HG02943 (cell line): ENCODE results near the gene MISP3.

Experiments used
- ATAC-seq: cut with Tn5 transposase; IDR thresholded peaks from one replicate; pipeline ENCODE4 v1.9.1; 2021; ENCODE audit warnings: mild to moderate bottlenecking, low read depth, moderate library complexity; ENCODE audit not compliant: unreplicated experiment

Gene MISP3

GRCh38 chr19:14118165-14119051 is 45.8 kb downstream of the MISP3 start:
- peak; percentile 24 for ATAC-seq

- ATAC-seq: no peak
Observed at GRCh38 chr19:14119146-14119545, 46.6 kb downstream of the MISP3 start.

GRCh38 chr19:14119644-14120496 is 47.3 kb downstream of the MISP3 start:
- ATAC-seq: no peak

GRCh38 chr19:14120497-14120780 is 47.9 kb downstream of the MISP3 start:
- no peak for ATAC-seq

GRCh38 chr19:14122924-14123323 is 50.3 kb downstream of the MISP3 start:
- ATAC-seq: no peak
